Hepatocyte (in vitro differentiated cells): ENCODE measurements around the gene XCL2. TPM values are rescaled to one million over a fixed set of nuclear protein-coding genes. Genes with fewer than 3 reads are reported as not detected.

Experiments
- DNase-seq: peaks from one replicate; pipeline ENCODE4 v3.0.0-alpha.2; 2016; ENCODE audit warnings: low spot score
- H2AFZ ChIP-seq: fragments of 200-600 bp; sonication (generic); 2 replicates; pipeline ENCODE4 v1.6.0; 2016; ENCODE audit warnings: antibody characterized with exemption, mild to moderate bottlenecking
- H3K27ac ChIP-seq: fragments of 200-600 bp; sonication (generic); 2 replicates; pipeline ENCODE4 v1.5.1; 2016; ENCODE audit warnings: mild to moderate bottlenecking
- H3K27me3 ChIP-seq: fragments of 200-600 bp; sonication (generic); 2 replicates; pipeline ENCODE4 v1.6.1; 2016
- H3K36me3 ChIP-seq: fragments of 200-600 bp; sonication (generic); replicated peaks from 2 replicates; pipeline ENCODE4 v1.5.1; 2016; ENCODE audit warnings: low read depth; ENCODE audit not compliant: insufficient read depth
- H3K4me1 ChIP-seq: fragments of 200-600 bp; sonication (generic); 2 replicates; pipeline ENCODE4 v1.5.1; 2016; ENCODE audit warnings: mild to moderate bottlenecking, moderate library complexity; ENCODE audit not compliant: insufficient read depth
- H3K4me2 ChIP-seq: fragments of 200-600 bp; sonication (generic); 2 replicates; pipeline ENCODE4 v1.6.0; 2016
- H3K4me3 ChIP-seq: fragments of 200-600 bp; sonication (generic); 2 replicates; pipeline ENCODE4 v1.5.1; 2016; ENCODE audit warnings: mild to moderate bottlenecking
- H3K79me2 ChIP-seq: fragments of 200-600 bp; sonication (generic); 2 replicates; pipeline ENCODE4 v1.6.0; 2017; ENCODE audit warnings: mild to moderate bottlenecking
- H3K9me2 ChIP-seq: fragments of 200-600 bp; sonication (generic); replicated peaks from 2 replicates; pipeline ENCODE4 v1.6.0; 2017; ENCODE audit warnings: mild to moderate bottlenecking; ENCODE audit not compliant: insufficient read depth
- H3K9me3 ChIP-seq: fragments of 200-600 bp; sonication (generic); 2 replicates; pipeline ENCODE4 v1.5.1; 2016; ENCODE audit warnings: low read depth, mild to moderate bottlenecking
- H4K20me1 ChIP-seq: fragments of 200-600 bp; sonication (generic); 2 replicates; pipeline ENCODE4 v1.6.0; 2016; ENCODE audit warnings: mild to moderate bottlenecking; ENCODE audit not compliant: insufficient read depth, poor library complexity, severe bottlenecking
- CTCF ChIP-seq: fragments of 200-600 bp; sonication (generic); IDR thresholded peaks from 2 replicates; pipeline ENCODE4 v1.5.1; 2016; ENCODE audit warnings: antibody characterized with exemption, mild to moderate bottlenecking; ENCODE audit not compliant: poor library complexity
- EZH2 ChIP-seq: fragments of 200-600 bp; sonication (generic); IDR thresholded peaks from 2 replicates; pipeline ENCODE4 v1.6.1; 2016; ENCODE audit warnings: antibody characterized with exemption, mild to moderate bottlenecking, borderline replicate concordance
- EZH2phosphoT487 ChIP-seq: fragments of 200-600 bp; sonication (generic); IDR thresholded peaks from one replicate; pipeline ENCODE4 v1.6.1; 2018; ENCODE audit warnings: antibody characterized with exemption, mild to moderate bottlenecking, low read depth, moderate library complexity; ENCODE audit not compliant: unreplicated experiment, severe bottlenecking
- WGBS: methylation state at CpG from one replicate; pipeline ENCODE4 v1.1.6; 2016; ENCODE audit warnings: low lambda C conversion rate; ENCODE audit errors: missing lambda C conversion rate; 5-methylcytosine and 5-hydroxymethylcytosine counted together
- polyA plus RNA-seq: library from polyadenylated mRNA; unstranded; fragments of >200 nt; fragmentation: Nextera tagmentation; extraction: Ambion mirVana; gene quantifications from 2 replicates; pipeline ENCODE4 v1.2.1, GENCODE V29; 2016
- total RNA-seq: library from RNA; depleted of rRNA; stranded (reverse); fragments of >200 nt; gene quantifications from 2 replicates; pipeline ENCODE4 v1.2.3, GENCODE V29; 2014

The XCL2 gene
- total and polyA plus RNA-seq, 2 experiments from 2014 or later: not detected

DNA sequence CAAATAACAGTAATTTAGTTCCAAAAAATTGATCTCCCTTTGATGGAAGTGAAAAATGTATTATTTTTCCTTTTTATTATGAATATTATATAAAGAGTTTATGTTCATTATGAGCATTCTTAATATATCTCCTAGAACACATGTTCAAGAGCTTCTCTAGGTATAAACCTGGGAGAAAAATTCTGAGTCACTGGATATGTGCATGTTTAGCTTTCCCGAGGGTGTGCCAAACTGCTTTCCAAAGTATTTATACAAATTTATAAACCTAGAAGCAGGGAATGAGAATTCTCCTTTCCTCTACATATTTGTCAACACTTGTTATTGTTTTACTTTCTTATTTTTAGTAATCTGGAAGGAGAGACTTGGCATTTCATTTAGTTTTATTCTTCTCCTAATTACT lies 25.0 kb downstream of the XCL2 start:
- no peak overlapping the region for H3K27ac ChIP-seq
- H3K79me2 ChIP-seq: no peaks in the 10 kb centered on the region
- H3K36me3 ChIP-seq: no peaks in the 10 kb centered on the region
- DNase-seq: no peak
- no peaks in the 10 kb centered on the region for H3K27me3 ChIP-seq
- WGBS: 91% methylated on average over 1 of the region's 1 CpG
- H3K9me3 ChIP-seq: no peaks in the 10 kb centered on the region
- TF ChIP-seq EZH2phosphoT487 (no peak), CTCF (no peak), EZH2 (no peak)
- H3K4me1 ChIP-seq: no peaks in the 10 kb centered on the region
- H3K4me3 ChIP-seq: no peak overlapping the region
- no peak overlapping the region for H3K4me2 ChIP-seq
- H4K20me1 ChIP-seq: no peaks in the 10 kb centered on the region
- no peaks in the 10 kb centered on the region for H3K9me2 ChIP-seq
- no peak overlapping the region for H2AFZ ChIP-seq

DNA sequence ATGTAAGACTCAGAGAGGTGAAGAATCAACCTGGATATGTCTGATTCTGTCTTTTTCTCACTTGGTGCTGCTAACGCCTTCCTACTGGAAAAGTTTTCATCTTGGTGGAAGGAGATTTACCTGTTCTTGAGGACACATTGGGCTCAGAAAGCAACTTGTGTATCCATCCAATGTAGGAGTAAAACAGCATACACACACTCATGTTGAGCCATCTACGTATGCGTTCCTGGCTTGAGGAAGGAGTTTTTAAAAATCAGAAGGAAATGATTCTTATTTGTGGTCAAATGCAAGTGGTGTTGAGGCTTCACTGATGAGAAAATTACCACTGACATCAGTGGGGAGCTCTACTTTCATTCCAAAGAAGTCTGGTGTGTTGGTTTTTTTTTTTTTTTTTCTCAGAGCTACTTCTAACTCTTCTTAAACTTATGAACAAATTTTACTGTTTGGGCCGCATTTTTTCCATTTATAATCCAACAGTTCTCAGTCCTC lies 25.6 kb downstream of the XCL2 start:
- H3K4me1 ChIP-seq: no peaks in the 10 kb centered on the region
- no peaks in the 10 kb centered on the region for H3K9me2 ChIP-seq
- no peaks in the 10 kb centered on the region for H4K20me1 ChIP-seq
- no peak for DNase-seq
- no peak overlapping the region for H3K27ac ChIP-seq
- H3K27me3 ChIP-seq: no peaks in the 10 kb centered on the region
- no peak overlapping the region for H3K4me3 ChIP-seq
- H3K79me2 ChIP-seq: no peaks in the 10 kb centered on the region
- H3K4me2 ChIP-seq: no peak overlapping the region
- H3K9me3 ChIP-seq: no peaks in the 10 kb centered on the region
- no peaks in the 10 kb centered on the region for H3K36me3 ChIP-seq
- no peak for TF ChIP-seq CTCF
- WGBS: 98% methylated on average over 4 of the region's 4 CpGs
- no peak overlapping the region for H2AFZ ChIP-seq

GRCh38 chr1:168514455-168514854 lies 29.3 kb downstream of the XCL2 start:
- no peak overlapping the region for H3K4me3 ChIP-seq
- no peak overlapping the region for H3K27ac ChIP-seq
- H3K4me2 ChIP-seq: no peak overlapping the region
- no peaks in the 10 kb centered on the region for H3K27me3 ChIP-seq
- no peaks in the 10 kb centered on the region for H4K20me1 ChIP-seq
- TF ChIP-seq CTCF (no peak), EZH2 (no peak), EZH2phosphoT487 (no peak)
- H3K9me2 ChIP-seq: no peaks in the 10 kb centered on the region
- no peaks in the 10 kb centered on the region for H3K9me3 ChIP-seq
- H2AFZ ChIP-seq: no peak overlapping the region
- H3K4me1 ChIP-seq: peaks cover 6% of the 10 kb centered on the region
- 89% methylated on average over 2 of the region's 2 CpGs for WGBS
- no peaks in the 10 kb centered on the region for H3K36me3 ChIP-seq
- no peaks in the 10 kb centered on the region for H3K79me2 ChIP-seq
- DNase-seq: no peak
